GM12873 (cell line): Measurements from ENCODE around the gene ULK4.

ENCODE experiments used
- CTCF ChIP-seq: IDR thresholded peaks from 2 replicates; pipeline ENCODE4 v1.5.1; 2012; ENCODE audit warnings: low read depth, mild to moderate bottlenecking, moderate library complexity, low read length, control low read depth; ENCODE audit not compliant: insufficient read depth; ENCODE audit errors: missing control alignments

Gene ULK4

DNA sequence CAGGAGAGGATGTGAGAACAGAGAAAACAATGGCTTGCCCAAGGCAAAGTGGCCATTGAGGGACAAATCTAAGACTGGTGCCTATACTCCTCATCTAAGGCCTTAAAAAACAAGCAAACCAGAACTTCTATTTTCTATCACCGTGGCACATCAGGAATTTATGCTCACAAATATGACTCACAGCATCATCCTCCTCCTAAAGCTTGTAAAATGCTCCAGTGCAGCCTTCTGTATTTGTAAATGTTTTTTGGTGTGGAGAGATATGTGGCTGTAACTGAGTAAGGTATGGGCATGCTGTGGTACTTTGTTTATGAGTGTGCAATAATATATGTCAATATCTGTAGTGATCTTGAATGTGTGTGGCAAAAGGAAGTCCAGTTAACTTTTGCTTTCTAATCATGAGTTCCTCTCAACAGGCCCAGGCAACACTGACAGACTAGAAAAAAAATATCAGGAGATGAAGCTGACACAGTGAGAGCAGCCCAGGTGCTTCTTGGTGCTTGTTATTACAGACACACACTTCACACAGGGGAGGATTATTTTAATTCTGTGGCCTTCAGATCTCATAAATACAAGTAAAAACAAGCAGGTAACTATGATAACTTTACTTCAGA is 702.3 kb downstream of the ULK4 start:
- no peak for TF ChIP-seq CTCF

DNA sequence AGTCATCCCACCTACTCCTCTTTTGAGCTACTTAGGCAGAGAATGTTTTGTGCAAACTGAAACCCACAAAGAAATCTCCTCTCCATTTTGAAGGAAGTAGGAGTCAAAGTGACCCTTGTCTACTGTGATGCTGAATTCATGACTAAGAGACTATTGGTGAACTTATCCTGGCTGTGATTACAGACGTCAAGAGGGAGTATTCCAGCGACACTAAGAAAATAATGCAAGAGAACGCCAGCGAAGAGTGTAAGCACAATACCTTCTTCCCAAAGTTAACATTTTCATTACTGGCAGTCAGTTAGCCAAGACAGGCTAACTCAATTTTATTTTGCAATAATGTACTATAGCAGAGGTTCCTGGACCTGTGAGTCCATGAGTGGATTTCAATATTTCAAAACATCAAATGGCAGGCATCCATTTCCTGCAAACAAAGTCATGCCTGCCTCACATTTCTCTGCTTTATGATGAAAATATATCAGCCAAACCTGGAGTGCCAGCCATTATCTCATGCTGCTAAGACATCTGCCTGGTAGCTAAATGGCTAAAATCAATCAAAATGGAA is 703.6 kb downstream of the ULK4 start:
- no peak for TF ChIP-seq CTCF

- TF ChIP-seq CTCF = no peak
Measured at GRCh38 chr3:41251593-41251992, 710.3 kb downstream of the ULK4 start.

DNA sequence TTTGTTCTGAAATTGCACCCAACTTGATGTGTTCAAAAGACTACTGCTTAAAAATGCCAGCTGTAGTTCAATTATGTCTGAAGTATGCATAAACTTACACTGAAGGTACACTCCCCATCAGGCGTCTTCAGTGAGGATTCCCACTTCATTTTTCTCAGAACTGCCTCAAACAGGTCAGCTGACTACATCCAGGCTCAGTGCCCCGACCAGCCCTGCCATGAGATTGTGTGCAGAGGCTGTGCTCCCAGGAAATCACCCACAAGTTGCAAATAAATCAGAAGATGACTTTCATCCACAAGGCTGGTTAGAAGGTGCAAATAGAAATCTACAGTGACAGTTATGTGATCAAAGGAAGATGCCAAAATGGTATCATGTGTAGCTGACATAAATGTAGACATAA is 711.1 kb downstream of the ULK4 start:
- no peak for TF ChIP-seq CTCF

DNA sequence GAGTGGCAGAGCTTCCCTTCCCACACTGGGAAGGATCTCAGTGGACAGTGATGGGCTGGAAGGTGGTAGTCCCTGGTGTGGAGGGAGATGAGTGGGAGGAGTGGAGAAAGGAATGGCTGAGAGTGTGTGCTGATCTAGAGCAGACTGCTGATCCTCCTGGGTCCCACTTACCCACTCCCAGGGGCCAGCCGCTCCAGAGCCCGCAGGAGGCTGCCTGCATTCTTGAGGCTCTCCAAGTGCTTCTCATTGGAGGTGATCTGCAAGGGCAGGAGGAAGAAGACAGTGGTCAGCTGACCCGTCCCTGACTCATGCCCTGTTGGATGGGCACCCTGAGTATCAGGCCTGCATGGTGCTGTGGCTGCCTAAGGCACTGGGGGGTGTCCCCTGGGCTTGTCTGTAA is 712.6 kb downstream of the ULK4 start:
- TF ChIP-seq CTCF = no peak

GRCh38 chr3:41248525-41248924 is 713.4 kb downstream of the ULK4 start:
- TF ChIP-seq CTCF = no peak

DNA sequence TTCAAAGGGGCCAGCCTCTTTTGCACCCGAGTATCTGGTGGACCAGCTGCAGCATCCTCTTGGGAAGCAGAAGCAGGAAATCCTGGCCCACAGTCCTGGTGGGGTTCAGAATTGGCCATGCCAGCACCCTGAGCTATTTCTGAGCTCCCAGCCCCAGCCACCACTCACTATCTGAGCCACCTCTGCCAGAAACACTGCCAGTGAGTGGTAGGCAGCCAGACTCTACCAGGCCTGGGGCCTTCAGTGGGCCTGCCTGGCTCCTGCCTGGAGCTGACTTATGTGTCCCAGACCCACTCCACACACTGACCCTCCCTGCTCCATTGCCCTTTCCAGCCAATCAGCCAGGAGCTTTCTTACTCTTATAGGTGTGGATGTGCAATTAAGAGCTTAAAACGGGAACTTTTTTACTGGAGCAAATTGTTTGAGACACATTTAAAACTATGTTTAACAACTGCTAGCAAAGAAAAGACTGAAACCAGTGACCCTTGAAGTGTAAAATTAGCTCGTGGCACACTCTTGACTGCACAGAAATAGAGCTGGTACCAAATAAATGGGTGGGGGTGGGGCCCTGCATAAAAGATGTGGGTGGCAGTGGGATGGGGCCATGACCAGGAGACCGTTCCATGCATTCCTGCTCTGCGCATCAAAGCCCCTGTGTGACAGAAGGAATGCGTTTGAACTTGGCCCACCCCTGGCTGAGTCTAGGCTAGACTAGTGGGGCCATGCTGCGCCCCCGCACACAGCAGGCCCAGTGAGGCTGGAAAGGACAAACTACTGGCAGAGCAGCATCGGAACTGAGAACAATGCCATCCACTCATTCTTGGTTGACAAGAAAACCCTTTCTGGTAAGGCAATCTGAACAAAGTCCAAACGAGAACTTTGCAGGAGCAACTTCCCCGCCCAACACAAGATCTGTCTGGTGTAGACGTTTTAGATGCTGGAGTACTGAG is 714.6 kb downstream of the ULK4 start:
- no peak for TF ChIP-seq CTCF
